Suppressor macrophage treated with lipopolysaccharide for 1 hour (primary cell): ENCODE results near the gene BEST1.

Experiments
- DNase-seq, 3 donors: peaks; one replicate each; pipeline ENCODE4 v3.0.0-alpha.2; 2020 to 2022

The BEST1 gene

DNA sequence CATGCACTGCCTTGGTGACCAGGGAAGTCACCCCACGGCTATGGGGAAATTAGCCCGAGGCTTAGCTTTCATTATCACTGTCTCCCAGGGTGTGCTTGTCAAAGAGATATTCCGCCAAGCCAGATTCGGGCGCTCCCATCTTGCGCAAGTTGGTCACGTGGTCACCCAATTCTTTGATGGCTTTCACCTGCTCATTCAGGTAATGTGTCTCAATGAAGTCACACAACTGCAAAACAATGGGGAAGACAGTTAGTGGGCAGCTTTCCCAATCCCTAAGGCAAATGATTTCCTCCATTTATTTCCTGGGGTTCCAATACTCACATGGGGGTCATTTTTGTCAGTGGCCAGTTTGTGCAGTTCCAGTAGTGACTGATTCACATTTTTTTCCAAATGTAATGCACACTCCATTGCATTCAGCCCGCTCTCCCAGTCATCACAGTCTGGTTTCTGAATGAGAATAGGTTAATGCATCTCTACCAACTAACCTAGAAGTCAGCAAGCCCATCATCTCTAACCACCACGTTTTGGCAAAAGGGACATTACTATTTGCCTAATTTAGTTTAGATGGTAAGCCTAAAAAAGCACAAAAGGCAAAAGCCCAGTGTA, 14.6 kb downstream of the BEST1 start:
- DNase-seq, result peak; percentile 59 to 66 (median 59)

DNA sequence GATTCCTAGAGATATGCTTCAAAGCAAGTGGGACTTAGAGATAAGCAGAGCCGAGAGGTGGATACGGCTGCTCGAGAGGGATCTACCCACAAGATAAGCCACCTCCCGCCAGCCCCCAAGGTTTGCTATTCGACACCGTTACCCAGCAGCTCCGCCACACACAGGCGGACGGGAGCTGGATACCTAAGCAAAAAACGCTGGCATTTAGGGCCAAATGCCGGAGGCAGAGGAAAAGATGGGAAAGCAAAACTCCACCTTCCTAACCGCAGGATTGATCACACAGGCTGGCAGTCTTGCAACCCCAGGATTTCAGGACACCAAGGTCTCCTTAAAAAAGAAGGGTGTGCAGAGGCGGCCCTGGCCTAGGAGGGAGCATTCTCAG, 16.6 kb downstream of the BEST1 start:
- peak; percentile 24 to 36 (median 28) for DNase-seq

DNA sequence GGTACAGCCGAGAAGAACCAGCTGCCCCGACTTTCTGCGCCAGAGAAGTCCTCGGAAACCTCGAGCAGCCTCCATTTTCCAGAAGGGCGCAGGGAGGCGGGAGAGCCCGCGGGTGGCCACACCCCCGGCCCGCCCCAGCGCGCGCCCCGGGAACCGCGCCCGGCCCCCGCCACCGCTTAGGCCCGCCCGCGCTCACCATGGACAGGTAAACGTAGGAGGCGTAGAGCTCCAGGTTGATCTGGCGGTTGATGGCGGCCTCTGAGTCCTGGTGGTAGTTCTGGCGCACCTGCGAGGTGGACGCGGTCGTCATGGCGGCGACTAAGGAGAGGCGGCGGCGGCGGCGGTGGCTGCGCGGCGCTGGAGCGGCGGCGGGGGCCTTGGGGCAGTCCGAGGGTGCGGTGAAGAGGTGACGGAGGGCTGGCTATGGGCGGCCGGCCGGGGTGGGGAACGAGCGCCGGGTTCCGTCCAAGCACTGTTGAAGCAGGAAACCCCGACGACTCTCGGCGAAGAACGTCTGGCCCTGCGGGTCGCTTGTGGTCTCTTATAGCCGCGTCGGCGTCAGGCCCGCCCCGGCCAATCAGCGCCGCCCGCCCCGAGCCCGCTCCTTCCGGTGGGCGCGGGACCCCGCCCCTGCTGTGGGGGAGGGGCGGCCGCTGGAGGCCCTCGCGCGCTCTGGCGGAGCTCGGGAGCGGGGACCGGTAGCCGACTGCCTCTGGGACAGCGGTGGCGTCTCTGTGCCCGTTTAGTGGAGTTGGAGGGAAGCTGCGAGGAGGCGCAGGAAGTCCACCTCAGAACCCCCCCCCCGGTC, 17.2 kb downstream of the BEST1 start, which contains the start of gene FTH1:
TSS of gene FTH1 (minus strand) at position 519 of the 808 bp plus-strand sequence. CDS start at position 310, 209 bp downstream.
- DNase-seq, result peak; percentile 96 to 99 (median 97)

DNA sequence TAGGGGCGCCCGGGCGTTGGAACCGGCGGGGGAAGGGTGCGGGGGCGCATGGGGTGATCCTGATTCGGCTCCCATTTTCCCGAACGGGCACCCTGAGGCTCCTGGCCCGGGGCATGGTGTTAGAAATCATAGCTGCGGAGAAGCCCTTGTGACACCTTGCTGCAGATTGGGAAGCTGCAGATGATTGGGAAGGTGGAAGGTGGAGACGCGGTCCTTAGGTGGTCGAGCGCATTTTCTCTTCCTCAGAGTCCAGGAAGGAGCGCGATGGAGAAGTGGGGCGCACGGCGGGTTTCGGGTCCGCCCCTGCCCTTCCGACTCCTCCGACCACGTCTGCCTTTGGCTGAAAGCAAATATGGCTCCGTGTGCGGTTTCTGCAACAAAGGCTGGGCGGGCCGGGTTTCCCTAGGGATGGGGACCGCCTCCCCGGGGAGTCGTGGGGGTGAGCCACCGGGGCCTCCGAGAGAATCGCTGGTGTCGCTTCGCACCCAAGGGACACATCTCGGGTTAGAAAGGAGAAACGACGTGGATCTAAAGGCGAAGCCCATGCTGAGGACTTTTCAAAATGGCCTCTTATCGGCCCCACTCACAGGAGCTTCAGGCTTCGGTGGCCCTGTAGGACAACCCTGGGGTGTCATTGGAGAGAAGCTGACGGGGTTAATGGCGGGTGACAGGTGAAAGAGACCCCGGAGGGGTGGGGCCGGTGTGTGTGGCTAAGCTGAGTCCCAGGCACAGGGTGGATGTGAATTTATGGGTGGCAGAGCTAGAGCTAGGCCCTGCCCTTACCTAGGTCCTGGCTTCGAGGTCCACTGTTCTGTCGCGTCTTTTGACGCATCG, 18.0 kb downstream of the BEST1 start:
- DNase-seq, result peak; percentile 75 to 84 (median 80)

DNA sequence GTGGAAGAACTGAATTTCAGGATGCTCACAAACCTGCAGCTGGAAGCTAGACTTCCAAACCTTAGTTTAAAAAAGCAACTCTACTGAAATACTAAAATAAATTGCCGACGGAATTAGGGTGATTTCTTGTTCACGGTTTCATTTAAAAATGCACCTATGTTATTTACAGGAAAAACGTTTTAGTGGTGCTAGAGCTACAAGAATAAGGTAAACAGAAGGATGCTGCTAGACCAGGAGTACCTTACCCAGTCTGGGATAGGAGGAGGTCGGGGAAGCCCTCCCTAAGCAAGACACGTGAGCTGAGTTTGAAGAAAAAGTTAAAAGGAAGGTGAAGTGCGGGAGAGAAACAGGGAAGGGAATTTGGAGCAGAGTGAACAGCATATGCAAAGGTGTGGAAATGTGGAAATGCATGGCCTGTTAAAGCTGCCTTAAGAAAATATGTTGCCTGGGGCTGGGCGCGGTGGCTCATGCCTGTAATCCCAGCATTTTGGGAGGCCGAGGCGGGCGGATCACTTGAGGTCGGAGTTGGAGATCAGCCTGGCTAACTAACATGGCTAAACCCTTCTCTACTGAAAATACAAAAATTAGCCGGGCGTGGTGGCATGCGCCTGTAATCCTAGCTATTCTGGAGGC, 18.7 kb downstream of the BEST1 start:
- DNase-seq, result peak in 1 of 3 donors; percentile 20

DNA sequence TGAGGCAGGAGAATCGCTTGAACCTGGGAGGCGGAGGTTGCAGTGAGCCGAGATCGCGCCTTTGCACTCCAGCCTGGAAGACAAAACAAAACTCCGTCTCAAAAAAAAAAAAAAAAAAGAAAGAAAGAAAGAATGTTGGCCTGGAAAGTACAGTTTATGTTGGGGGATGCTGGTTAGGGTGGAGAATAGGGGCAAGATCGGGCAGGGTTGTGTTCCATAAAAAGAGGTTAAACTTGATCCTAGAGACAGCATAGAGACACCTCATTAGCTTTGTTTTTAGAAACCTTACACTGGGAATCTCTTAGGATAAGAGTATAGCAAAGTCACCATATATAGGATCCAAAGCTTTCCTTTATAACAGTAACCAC, 19.2 kb downstream of the BEST1 start:
- no peak for DNase-seq

DNA sequence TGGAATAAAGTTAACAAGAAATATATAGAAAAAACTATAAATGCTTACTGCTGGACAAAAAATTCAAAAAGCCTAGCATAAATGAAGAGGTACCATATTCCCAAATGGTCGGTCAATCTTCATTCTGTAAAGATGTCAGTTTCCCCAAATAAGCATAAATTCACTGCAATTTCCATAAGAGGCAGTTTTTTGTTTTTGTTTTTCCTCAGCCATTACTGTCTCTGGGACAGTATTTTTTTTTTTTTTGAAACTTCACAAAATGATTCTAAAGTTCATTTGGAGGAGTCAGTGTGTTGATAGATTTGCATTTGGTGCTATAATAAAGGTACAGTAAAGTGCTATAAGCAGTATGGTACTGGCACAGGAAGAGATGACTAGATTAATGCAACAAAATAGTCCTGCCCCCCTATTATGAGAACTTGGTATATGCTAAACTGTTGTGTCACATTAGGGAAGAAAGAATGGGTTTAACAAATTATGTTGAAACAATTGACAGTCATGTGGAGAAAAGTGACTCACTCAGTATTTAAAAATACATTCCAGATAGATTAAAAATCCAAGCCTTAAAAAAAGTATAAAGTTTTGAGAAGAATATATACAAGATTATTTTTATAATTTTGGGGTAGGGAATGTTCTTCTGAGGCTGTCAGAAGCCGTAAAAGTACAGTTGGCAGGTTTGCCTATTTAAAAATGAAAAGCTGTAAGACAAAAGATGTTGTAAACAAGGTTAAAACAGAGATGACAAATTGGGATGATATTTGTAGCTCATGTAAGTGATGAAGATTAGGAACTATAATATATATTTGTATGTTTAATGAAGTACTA, 19.9 kb downstream of the BEST1 start:
- DNase-seq, result peak; percentile 71 to 96 (median 94)

DNA sequence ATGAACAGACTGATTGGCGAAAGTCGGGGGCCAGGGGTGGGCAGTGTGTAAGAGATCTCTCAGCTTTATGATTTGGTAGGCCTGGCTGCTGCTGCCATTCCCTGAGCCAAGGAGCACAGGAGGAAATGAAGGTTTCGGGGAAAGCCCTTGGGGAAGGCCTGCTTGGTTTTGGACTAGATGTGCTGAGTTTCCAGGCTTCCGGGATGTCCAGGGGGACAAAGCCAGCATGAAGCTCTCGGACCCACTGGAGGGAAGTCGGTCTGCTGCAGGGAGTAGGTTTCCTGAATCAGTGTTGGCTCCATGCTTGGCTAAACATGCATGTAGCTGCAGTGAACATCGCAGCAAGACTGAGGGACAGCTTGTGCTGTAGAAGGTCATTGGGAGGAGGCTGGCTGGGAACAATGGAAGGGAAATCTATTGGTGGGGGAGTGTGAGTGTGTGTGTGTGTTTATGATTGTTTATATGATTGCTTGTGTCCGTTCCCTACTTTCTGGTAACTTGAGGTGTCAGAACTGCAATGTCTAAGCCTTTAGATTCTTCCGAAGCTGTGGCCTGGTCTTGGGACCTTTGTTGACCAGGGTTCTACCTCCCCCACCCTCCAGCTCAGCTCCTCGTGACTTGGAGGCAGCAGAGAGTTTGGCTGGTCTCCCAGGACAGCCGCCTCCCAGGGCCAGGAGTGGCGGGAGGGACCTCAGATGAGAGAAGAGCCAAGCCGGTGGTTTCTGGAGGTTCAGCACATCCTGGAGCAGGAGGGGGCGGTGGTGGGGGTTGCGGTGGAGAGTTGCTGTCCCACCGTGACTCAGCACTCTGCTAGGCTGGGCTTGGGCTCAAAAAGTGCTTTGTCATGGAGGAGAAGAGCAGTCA, 21.3 kb downstream of the BEST1 start:
- peak; percentile 98 to 99 (median 98) for DNase-seq

DNA sequence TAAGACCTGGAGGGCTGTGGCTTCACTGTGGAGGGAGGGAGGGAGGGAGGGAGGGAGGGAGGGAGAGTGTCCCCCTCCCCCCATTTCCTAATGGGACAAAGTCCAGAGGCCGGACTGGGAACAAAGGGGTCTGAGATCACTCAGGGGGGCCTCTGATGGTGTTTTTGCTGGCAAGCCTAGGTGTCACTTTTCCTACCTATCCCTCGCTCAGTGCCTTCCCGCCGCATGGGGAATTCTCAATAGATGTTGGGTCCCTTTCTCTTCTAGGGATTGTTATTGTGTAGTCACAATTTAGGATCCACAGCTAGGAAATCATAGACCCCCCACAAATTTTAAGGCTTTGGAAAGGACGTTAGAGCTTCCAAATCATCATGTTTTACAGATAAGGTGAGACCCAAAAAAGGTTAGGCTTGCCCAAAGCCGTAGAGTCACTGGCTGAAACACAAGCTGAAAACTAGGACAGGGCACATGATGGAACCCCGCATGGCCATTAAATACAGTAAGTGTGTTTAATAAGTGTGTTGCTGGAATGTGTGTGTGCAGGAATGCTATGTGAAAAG, 22.0 kb downstream of the BEST1 start:
- no peak for DNase-seq

DNA sequence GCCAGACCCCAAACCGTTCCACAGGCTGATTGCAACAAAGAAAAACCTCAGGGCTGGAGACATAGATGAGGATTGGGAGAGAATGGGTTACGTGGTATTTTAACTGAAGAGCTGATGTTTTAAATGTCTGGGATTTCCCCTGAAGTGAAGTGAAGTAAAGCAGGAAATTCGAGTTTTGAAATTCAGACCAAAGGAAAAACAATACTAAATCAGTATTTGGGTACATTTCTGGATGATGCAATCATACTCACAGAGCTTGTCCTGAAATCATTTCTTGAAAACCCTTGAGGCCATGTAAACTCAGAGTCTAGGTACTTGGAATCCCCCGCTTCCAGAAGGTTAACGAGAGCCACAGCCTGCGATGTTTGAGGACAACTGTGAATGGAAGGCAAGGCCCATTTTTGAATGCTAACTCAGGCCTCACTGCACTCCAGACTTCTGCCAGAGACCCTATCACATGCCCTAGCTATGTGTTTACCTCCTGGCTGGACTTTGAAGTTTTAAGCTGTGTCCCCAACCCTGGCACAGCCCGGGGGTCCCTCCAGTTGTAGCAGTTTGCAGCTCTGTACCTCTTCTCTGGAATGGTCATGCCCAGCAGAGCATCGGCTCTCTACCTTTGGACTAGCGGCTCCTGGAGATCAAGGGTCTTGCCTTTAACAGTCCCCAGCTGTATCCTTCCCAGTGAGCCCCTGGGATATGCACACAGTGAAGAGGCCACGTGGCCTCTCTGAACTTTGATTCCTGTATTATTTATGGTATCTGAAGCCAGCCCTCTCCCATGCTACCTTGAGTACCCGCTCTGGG, 22.7 kb downstream of the BEST1 start:
- peak; percentile 85 to 99 (median 97) for DNase-seq

DNA sequence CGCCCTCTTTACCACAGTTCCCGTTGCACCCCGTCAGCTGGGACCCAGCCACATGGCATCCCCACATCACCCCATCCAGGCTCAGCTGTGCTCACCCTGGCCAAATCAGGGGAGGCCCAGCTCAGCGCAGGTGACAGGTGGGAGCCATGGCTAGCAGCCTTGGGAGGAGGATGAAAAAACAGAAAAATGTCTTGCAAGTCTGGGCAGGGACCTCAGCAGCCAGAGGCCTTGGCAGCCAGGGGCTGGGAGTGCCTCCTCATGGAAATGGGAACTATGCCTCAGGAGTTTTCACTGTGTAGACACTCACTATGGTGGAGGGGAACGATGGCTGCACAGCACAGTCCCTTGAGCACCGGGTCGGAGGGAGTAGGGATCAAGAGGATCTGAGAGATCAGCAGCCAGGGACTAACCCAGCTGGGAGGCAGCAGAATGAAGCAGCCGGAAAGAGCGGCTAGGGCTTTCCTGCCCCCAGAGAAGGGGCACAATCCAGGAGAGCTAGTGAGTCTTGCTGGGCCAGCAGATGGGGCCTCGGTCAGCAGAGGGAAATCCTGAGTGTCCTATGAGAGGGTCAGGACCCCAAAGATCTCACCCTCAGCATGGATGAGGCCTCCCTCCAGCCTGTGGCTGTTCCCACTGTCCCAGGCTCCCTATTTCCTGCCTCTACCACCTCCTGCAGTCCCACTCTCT, 23.5 kb downstream of the BEST1 start:
- DNase-seq, result peak; percentile 49 to 59 (median 52)

DNA sequence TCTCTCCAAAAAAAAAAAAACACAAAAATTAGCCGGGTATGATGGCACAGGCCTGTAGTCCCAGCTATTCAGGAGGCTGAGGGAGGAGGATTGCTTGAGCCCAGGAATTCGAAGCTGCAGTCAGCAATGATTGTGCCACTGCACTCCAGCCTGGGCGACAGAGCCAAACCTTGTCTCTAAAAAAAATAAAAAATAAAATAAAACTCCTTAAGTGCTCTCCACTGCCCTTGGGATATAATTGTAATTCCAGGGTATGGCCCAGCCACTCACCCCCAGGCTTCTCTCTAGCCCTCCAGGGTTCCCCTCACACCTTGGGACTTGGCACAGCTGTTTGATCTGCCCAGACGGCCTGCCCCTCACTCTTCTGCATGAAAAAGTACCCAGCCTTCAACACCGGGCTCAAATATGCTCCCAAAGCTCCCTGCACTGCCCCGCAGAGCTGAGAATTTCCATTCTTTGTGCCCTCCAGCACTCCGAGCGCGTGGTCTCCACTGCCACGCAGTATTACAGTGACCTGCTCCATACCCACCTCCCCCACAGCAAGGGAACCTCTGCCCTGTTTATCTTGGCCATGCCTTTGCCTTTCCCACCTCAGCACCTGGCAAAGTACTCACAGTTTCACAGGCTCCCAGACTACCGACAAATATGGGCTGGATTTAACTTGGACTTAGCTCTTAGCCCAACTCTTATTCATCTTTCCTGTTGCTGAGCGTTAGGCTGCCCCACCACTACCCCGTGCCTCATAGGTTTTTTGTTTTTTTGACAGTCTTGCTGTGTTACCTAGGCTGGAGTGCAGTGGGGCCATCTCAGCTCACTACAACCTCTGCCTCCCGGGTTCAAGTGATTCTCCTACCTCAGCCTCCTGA, 24.8 kb downstream of the BEST1 start:
- DNase-seq, result no peak

DNA sequence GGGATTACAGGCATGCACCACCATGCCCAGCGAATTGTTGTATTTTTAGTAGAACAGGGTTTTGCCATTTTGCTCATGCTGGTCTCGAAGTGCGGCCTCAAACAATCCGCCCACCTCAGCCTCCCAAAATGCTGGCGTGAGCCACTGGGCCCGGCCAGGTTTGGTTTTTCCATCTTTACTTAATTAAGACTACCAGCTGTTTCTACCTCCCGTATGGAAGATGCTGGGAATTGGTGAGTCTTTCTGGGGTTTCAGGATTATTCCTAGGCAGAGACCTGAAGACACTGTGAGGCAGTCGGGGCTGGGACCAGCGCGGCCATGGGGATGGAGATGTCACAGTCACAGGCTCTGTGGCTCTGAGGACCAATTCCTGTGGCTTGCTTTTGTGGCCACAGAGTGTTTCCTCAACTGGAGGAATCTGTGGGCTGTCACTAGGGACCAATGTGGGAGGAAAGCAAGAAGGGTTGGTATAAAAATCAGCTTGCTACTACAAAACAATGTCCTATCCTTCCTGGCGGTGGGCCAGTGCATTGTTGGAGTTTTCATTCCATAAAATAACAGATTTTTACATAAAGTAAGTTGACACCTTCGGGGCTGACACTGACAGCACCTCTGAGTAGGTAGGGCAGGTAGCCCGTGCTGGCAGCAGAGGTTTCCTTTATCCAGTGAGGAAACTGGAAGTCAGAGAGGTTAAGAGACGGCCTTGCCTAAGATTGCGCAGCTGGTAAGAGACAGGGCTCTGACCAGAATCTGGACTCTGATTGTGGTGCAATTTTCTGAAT, 25.7 kb downstream of the BEST1 start:
- DNase-seq, result peak in 2 of 3 donors; percentile 42 to 43

DNA sequence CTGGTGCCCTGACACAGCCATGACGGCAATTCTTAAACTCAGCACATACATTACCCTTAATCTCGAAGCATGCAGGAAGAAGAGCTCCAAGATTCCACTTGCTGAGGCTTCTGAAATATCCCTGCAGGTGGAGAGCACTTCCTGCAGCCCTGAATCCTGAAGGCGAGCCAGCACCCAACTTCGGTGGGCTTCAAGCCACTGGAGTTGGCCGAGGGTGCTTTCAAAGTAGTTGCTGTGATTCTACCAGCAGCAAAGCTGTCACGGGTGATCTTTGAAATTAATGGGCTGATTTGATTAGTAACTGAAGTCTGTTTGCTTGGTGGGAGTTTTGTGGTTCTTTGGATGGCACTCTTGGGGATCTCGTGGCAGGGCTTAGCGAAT, 26.3 kb downstream of the BEST1 start:
- no peak for DNase-seq

DNA sequence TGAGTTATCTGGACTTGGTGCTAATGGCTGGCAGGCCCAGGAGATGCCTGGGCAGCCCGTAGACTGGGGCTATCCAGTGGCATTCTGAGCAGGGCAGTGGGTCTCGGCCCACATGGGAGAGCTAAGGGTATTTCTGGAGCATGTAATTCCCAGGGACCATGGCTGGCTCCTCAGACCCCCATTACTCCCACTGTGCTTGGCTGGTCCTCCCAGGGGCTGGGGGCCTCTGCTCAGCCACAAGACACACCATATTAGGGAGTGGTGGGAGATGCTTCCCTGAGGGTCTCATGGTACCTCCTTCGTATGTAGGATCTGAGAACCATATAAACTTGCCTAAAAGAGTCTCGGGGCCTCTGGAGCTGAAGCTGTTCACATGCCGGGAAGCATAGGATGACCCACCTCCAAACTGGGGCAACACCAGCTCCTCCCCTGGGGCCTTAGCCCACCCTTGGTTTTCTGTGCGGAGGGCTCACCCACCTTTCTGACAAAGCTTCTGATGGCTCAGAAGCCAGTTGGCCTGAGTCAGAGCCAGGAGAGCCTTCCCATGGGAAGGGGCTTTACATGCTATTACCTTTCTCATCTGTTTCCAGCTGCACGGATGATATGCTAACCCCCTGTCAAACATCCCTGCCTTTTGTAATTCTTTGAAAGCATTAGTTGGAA, 26.8 kb downstream of the BEST1 start:
- no peak for DNase-seq
